ENCODE results near the gene EPHB2.

- TF ChIP-seq CTCF (IDR thresholded peaks at IDR 0.05) (no peak), POLR2A (IDR thresholded peaks at IDR 0.05) (no peak)
Observed at GRCh38 chr1:22738069-22738435, 27.4 kb downstream of the EPHB2 start.

All from testis (tissue), 2 donors.